Esophagus (tissue), 2 donors: ENCODE measurements around the gene CCNB2. TPM values are rescaled to one million over a fixed set of nuclear protein-coding genes. Genes with fewer than 3 reads are reported as not detected.
"Not testable (repeated sequence)": the region's sequence is repeated elsewhere in the genome, so short reads cannot be mapped to it uniquely, and the experiment has no call there.

Experiments used
- H3K27ac ChIP-seq, 2 donors: one replicate each; pipeline ENCODE4 v1.5.1; 2013; ENCODE audit warnings: low read depth in 2 of 2, mild to moderate bottlenecking in 2 of 2, inconsistent platforms in 1 of 2, low read length in 1 of 2, moderate library complexity in 1 of 2
- H3K27me3 ChIP-seq, 2 donors: one replicate each; pipeline ENCODE4 v1.6.1; 2013; ENCODE audit warnings: low read length in 2 of 2, control low read depth in 1 of 2, mild to moderate bottlenecking in 1 of 2; ENCODE audit not compliant: insufficient read depth in 2 of 2, control insufficient read depth in 1 of 2
- H3K36me3 ChIP-seq, 2 donors: one replicate each; pipeline ENCODE4 v1.6.1; 2013; ENCODE audit warnings: low read length in 1 of 2; ENCODE audit not compliant: control insufficient read depth in 2 of 2, insufficient read depth in 2 of 2
- H3K4me1 ChIP-seq, 2 donors: one replicate each; pipeline ENCODE4 v1.6.1; 2013; ENCODE audit warnings: low read length in 1 of 2; ENCODE audit not compliant: control insufficient read depth in 2 of 2, insufficient read depth in 2 of 2
- H3K4me3 ChIP-seq, 2 donors: one replicate each; pipeline ENCODE4 v1.5.1; 2013; ENCODE audit warnings: low read length in 2 of 2, mild to moderate bottlenecking in 2 of 2, low read depth in 1 of 2, moderate library complexity in 1 of 2
- H3K9me3 ChIP-seq, 2 donors: one replicate each; pipeline ENCODE4 v1.6.1; 2013; ENCODE audit warnings: mild to moderate bottlenecking in 2 of 2, low read depth in 1 of 2, low read length in 1 of 2, moderate library complexity in 1 of 2; ENCODE audit not compliant: control insufficient read depth in 2 of 2, insufficient read depth in 1 of 2
- WGBS, 2 donors: extraction: QIAGEN DNeasy Blood & Tissue Kit; methylation state at CpG; one replicate each; pipeline ENCODE4 v1.1.7; 2013; 5-methylcytosine and 5-hydroxymethylcytosine counted together
- polyA plus RNA-seq, 2 donors: library from polyadenylated mRNA; stranded (reverse); fragments of 200-250 nt; gene quantifications; one replicate each; pipeline ENCODE4 v1.2.3, GENCODE V29; 2013
- donor health status: healthy with polysubstance abuse.
- donor health status: Bipolar disorder and iron deficiency.

CCNB2 gene
- polyA plus RNA-seq, 2 donors: 5.9 to 19.3 TPM

GRCh38 chr15:59144594-59144993, 39.6 kb downstream of the CCNB2 start:
- H3K4me1 ChIP-seq, H3K27me3 ChIP-seq, H3K36me3 ChIP-seq, H3K9me3 ChIP-seq, H3K4me3 ChIP-seq, H3K27ac ChIP-seq: not testable (repeated sequence)
- 79 to 87% methylated on average over 10 of the region's 10 CpGs for WGBS, 2 donors

DNA sequence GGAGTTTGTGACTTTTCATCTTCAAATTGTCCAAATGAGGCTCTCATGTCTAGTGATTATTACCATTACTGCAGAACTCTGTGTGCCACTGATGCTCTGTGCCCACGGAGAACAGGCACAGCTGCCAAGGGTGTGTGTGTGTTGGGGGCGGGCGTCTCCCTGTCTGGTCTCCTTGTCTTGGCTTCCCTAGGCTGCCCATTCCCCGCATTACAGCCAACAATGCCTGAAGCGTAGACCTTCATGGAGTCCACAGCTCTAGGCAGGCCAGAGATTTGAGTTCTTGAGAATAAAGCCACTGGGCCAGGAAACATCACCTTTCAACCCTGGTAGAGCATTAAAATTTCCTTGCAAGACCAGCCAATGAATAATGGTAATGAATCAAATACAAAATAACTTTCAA, 42.7 kb downstream of the CCNB2 start:
- H3K4me1 ChIP-seq: peaks cover 0 to 5% of the 10 kb centered on the region in 2 donors
- no peak overlapping the region for H3K27ac ChIP-seq
- H3K36me3 ChIP-seq: peaks cover 6 to 12% of the 10 kb centered on the region in 2 donors
- WGBS, 2 donors: 84 to 90% methylated on average over 5 of the region's 5 CpGs
- H3K9me3 ChIP-seq: no peaks in the 10 kb centered on the region
- no peaks in the 10 kb centered on the region for H3K27me3 ChIP-seq
- no peak overlapping the region for H3K4me3 ChIP-seq

DNA sequence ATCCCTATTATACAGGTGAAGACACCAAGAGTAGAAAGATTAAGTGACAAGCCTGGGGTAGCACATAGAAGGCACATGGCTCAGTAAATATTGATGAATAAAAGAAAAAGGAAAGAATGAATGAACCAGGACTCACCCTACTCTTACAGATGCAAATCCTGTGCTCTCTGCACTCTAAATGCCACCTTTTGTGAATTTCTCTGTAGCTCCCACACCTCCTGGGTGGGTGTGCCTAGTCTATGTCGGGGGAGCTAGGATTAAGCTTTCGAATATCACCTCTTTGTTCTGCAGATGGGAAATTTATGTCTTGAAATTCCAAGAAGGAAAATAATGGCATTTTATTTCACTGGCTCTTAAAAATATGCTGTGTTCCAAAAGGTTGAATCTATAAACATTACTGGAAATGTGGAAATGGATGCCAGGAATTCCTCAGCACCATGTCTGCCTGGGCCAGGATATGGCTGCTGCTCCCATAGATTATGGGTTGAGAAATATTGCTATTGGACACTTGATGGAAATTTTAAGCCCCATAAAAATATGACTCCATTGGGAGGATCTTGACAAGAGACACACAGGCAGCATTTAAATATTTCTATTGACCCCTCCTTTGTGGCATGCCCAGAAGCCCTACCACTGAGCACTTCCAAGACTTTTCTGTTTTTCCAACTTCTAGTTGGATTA, 43.3 kb downstream of the CCNB2 start:
- Histone ChIP-seq H3K4me3 (no peak overlapping the region), H3K36me3 (peaks cover 3 to 14% of the 10 kb centered on the region in 2 donors), H3K9me3 (no peaks in the 10 kb centered on the region), H3K27ac (no peak overlapping the region), H3K4me1 (peaks cover 0 to 5% of the 10 kb centered on the region in 2 donors), H3K27me3 (no peaks in the 10 kb centered on the region)
- 33 to 56% methylated on average over 2 of the region's 2 CpGs for WGBS, 2 donors

- Histone ChIP-seq H3K36me3 (peaks cover 0 to 17% of the 10 kb centered on the region in 2 donors), H3K9me3 (no peaks in the 10 kb centered on the region), H3K27ac (no peak overlapping the region), H3K4me3 (no peak overlapping the region), H3K27me3 (no peaks in the 10 kb centered on the region), H3K4me1 (peaks cover 0 to 5% of the 10 kb centered on the region in 2 donors)
- 54% methylated on average over 2 of the region's 2 CpGs for WGBS, 2 donors
Observed at GRCh38 chr15:59150185-59150584, 45.2 kb downstream of the CCNB2 start.

- 88 to 91% methylated on average over 6 of the region's 6 CpGs for WGBS, 2 donors
- Histone ChIP-seq H3K9me3 (no peaks in the 10 kb centered on the region), H3K36me3 (peaks cover 0 to 17% of the 10 kb centered on the region in 2 donors), H3K27ac (no peak overlapping the region), H3K27me3 (no peaks in the 10 kb centered on the region), H3K4me1 (peaks cover 0 to 5% of the 10 kb centered on the region in 2 donors), H3K4me3 (no peak overlapping the region)
Observed at GRCh38 chr15:59152694-59153450, 47.9 kb downstream of the CCNB2 start.

DNA sequence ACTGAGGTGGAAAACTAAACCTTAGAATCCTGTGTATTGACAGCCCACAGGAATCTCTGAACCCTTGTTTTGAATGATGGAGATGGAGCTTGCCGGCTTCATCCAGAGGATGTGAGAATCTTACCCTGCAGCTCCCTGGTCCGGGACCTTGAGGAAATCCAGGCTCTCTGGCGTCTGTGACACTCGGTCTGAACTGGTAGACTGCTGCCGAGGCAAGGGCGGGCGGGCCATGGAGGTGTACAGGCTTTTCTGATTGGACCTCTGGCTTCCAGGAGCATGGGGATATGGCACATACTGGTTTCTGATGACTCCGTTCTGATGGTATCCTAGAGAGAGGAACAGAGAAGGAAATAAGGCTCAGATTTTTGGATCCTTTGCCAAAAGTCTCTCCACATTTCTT, 48.5 kb downstream of the CCNB2 start:
- Histone ChIP-seq H3K4me1 (peaks cover 0 to 5% of the 10 kb centered on the region in 2 donors), H3K4me3 (no peak overlapping the region), H3K9me3 (no peaks in the 10 kb centered on the region), H3K27ac (no peak overlapping the region), H3K36me3 (peaks cover 0 to 17% of the 10 kb centered on the region in 2 donors), H3K27me3 (no peaks in the 10 kb centered on the region)
- WGBS, 2 donors: 94 to 96% methylated on average over 8 of the region's 8 CpGs

- WGBS, 2 donors: 85 to 86% methylated on average over 8 of the region's 8 CpGs
- no peak overlapping the region for H3K27ac ChIP-seq
- peaks cover 3 to 5% of the 10 kb centered on the region in 2 donors for H3K4me1 ChIP-seq
- H3K36me3 ChIP-seq: peaks cover 0 to 17% of the 10 kb centered on the region in 2 donors
- H3K9me3 ChIP-seq: no peaks in the 10 kb centered on the region
- no peak overlapping the region for H3K4me3 ChIP-seq
- H3K27me3 ChIP-seq: no peaks in the 10 kb centered on the region
Observed at GRCh38 chr15:59154243-59154642, 49.3 kb downstream of the CCNB2 start.

DNA sequence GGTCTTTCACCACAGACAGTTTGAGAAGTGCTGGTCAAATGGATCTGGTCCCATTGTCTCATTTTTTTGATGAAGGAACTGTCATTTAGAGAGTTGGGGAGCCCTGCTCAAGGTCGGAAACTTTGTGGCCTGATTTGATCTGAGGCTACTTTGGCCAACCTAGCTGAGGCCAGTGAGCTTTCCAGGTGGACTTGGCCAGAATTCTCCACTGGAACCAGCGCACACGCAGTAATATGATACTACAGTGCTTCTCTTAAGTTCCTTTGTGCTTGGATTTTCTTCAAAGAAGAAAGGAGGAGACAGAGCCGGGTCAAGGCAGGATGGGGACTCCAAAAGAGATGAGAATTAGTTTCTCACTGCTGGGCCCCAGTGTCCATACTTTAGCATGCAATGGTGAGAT, 50.5 kb downstream of the CCNB2 start:
- H3K4me1 ChIP-seq: peaks cover under 1 to 3% of the 10 kb centered on the region in 2 donors
- H3K9me3 ChIP-seq: no peaks in the 10 kb centered on the region
- H3K27ac ChIP-seq: no peak overlapping the region
- H3K4me3 ChIP-seq: no peak overlapping the region
- WGBS, 2 donors: 95% methylated on average over 4 of the region's 4 CpGs
- no peaks in the 10 kb centered on the region for H3K27me3 ChIP-seq
- H3K36me3 ChIP-seq: peaks cover 0 to 14% of the 10 kb centered on the region in 2 donors

- Histone ChIP-seq H3K4me1 (peaks cover 0 to 3% of the 10 kb centered on the region in 2 donors), H3K36me3 (peaks cover 0 to 18% of the 10 kb centered on the region in 2 donors), H3K27ac (peak overlapping the region in 1 of 2 donors; percentile 68), H3K27me3 (no peaks in the 10 kb centered on the region), H3K4me3 (no peak overlapping the region), H3K9me3 (no peaks in the 10 kb centered on the region)
- WGBS, 2 donors: 97 to 98% methylated on average over 5 of the region's 5 CpGs
Observed at GRCh38 chr15:59157396-59157795, 52.5 kb downstream of the CCNB2 start.
